ENCODE data around the gene NOXA1.

Gene NOXA1

DNA sequence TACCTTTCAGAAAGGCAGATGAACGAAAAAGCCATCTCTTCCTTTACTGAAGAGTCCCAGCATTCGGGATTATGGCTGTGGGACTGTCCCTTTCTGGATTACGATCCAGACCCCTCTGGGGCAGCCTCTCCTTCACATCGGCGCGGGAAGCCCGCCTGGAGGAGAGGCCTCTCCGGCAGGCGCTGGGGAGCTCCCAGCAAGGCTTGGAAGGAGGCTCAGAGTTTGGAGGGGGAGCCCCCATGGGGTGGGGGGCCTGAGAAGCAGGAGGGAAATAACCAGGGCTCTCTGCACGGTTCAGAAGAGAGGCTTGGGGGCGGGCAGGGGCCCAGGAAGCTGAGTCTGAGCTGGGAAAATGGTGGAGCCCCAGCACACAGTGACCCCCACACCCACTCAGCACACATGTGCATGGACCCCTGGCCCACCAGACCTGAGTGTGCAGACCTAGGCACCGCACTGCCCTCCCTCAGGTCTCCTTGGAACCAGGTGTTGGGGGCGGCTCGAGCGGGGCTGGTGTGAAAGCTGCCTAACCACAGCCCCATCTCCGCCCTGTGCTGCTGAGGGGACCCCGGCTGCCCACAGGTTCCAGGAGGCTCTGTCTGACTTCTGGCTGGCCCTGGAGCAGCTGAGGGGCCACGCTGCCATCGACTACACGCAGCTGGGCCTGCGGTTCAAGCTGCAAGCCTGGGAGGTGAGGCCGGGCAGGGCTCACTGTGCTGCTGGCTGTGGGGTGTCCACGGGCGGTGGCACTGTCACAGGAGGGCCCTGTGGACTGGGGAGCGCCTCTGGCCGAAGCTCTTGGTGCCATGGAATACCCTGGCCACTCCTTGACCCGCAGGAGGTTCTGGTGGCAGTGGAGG, 4.5 kb downstream of the NOXA1 start:
- DNase-seq = no peak

- DNase-seq = no peak
Observed at GRCh38 chr9:137428311-137428630, 5.1 kb downstream of the NOXA1 start.

- DNase-seq = no peak
Observed at GRCh38 chr9:137428841-137429545, 5.8 kb downstream of the NOXA1 start.

DNA sequence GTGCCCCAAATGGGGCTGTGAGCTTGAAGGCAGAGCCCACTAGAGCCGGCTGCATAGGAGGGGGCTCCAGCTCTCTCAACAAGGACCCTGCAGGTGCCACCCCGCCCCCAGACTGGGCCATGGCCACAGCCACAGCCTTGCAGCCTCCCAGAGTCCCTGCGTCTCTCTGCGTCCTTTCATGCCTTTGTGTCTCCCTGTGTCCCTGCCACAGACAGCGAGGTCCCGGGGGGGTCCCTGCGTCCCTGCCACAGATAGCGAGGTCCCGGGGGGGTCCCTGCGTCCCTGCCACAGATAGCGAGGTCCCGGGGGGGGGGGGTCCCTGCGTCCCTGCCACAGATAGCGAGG, 6.3 kb downstream of the NOXA1 start:
- no peak for DNase-seq

DNA sequence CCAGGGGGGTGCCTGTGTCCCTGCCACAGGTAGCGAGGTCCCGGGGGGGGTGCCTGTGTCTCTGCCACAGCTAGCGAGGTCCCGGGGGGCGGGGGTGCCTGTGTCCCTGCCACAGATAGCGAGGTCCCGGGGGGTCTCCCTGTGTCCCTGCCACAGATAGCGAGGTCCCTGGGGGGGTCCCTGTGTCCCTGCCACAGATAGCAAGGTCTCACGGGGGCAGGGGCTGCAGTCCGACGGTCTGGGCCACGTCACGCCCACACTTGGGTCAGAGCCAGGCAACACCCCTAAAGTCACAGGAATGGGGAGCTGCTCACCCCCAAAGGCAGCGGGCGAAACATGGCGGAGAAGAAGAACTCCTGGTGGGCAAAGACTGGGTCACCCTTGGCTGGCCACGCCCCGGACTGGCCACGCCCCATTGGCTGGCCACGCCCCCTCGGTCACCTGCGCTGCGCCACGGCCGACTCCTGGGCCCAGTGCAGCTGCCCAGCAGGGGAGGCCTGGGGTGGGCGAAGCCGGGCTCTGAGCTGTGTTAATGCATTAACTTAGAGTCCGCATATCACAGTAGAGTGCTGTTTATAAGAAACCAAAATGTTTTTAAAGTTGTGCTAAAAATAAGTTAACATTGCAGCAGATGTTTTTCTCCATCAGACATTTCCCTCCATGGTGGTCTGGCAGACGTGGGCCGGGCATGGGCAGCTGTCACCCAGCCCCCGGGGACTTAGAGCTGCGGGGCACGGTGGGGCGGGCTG, 7.0 kb downstream of the NOXA1 start:
- no peak for DNase-seq

DNA sequence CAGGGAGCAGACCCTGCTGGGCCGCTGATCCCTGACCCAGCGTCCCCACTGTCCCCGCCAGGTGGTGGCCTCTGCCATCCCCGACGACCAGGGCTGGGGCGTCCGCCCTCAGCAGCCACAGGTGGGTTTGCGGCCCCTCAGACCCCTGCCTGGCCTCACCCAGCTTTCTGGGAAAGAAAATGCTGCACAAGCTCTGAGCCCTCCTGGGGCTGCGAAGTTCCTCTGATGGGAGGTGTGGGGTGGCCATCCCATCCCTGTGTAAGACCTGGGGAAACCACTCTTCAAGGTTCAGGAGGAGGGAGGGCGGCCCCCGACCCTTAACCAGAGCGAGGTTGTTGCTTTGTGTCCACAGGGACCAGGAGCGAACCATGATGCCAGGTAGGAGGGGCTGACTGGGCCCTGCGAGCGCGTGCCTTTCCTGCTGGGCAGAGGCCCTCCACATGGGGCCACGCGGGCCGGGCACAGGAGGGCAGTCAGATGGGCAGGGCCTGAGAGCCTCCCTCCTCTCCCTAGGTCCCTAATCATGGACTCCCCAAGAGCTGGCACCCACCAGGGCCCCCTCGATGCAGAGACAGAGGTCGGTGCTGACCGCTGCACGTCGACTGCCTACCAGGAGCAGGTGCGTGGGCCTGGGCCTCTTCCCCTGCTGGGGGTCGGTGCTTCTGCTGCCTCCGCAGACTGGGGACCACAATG, 7.7 kb downstream of the NOXA1 start:
- DNase-seq = no peak

GRCh38 chr9:137431416-137431931, 8.3 kb downstream of the NOXA1 start:
- no peak for DNase-seq

- DNase-seq = no peak
Observed at GRCh38 chr9:137432687-137433348, 9.6 kb downstream of the NOXA1 start.

DNA sequence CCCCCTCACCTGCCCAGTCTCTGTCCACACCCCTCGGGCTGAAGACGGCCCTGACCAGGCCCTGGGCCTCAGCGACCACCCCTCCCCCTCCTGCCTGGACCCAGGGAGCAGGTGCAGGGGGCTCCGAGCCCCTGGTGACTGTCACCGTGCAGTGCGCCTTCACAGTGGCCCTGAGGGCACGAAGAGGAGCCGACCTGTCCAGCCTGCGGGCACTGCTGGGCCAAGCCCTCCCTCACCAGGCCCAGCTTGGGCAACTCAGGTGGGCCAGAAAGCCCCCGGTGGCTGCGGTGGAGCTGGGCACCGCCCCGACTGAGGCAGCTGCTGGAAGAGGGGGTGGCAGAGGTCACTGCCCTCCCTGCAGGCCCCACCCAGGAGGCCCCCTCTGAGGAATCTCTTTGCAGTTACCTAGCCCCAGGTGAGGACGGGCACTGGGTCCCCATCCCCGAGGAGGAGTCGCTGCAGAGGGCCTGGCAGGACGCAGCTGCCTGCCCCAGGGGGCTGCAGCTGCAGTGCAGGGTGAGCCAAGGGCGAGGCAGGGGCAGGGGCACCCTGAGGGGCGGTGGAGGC, 10.2 kb downstream of the NOXA1 start:
- DNase-seq = no peak

- no peak for DNase-seq
Observed at GRCh38 chr9:137433916-137434431, 10.8 kb downstream of the NOXA1 start.

- DNase-seq = no peak
Observed at GRCh38 chr9:137434498-137435380, 11.5 kb downstream of the NOXA1 start.

GRCh38 chr9:137435381-137435891, 12.2 kb downstream of the NOXA1 start:
- DNase-seq = no peak

GRCh38 chr9:137435980-137436760, 13.0 kb downstream of the NOXA1 start:
- no peak for DNase-seq

DNA sequence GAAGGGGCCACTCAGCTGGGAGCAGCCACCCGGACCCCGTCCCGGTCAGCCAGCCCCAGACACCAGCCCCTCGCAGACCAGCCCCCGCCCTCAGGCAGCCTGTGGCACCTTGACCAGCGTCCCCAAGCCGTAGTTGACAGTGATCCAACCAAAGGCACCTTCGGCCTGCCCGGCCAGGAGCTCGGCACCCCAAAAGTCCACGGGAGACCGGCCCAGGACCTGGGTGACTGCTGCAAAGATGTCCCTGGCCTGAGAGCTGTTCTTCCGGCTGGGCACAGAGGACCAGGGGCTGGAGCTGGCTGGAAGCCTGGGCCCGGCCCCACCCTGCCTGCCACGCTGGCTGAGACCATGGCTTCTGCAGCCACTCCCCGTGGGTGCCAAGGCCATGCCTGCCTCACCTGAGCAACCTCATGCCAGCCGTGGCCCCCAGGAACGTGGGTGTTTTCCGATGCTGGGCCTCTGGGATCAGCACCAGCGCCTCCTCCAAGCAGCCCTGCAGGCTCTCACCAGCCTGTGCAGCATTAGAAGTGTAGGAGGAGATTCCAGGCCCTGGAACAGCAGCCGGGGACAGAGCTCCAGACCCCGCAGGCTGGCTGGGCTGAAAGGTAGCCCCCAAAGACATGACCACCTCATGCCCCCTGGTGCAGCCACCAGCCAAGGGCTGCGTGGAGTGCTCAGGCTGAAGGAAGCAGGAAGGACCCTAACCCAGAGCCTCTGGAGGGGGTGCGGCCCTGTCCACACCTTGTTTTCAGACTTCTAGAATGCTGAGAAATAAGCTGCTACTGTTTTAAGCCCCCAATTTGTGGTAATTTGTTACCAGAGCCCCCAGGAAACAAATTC, 13.8 kb downstream of the NOXA1 start:
- DNase-seq = no peak

DNA sequence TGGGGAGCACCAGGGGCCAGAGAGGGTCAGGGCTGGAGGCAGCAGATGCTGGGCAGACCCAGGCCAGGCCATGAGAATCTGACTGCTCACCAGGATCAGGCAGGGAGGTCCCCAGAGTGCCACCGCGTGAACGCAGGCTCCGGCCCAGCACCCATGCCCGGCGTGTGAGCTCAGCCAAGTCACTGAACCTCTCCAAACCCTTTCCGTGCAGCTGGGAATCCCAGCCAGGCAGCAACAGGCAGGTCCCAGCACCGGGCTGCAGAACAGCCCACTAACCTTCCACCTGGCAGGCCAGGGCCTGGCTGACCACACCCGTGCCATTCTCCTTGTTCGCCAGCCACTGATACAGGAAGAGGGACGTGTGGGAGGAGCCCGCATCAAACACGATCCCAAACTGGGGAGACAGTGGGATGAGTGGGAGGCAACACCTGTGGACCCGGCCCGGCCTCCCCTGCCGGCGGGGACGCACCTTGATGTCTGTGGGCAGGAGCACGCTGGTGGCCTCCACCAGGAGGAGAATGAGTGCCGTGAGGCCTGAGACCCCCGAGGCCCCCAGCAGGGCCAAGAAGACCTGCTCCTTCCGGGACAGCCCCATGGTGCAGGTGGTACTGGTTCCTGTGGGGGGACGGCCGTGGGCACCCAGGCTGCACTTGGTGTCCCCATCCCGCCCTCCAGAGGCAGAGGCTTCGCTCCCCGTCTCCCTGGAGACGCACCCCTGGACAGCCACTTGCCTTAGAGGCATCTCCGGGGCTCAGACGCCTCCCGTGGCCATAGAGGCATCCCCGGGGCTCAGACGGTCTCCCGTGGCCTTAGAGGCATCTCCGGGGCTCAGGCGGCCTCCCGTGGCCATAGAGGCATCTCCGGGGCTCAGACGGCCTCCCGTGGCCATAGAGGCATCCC, 14.7 kb downstream of the NOXA1 start:
- DNase-seq = no peak

GRCh38 chr9:137438591-137439157, 15.5 kb downstream of the NOXA1 start:
- DNase-seq = no peak

DNA sequence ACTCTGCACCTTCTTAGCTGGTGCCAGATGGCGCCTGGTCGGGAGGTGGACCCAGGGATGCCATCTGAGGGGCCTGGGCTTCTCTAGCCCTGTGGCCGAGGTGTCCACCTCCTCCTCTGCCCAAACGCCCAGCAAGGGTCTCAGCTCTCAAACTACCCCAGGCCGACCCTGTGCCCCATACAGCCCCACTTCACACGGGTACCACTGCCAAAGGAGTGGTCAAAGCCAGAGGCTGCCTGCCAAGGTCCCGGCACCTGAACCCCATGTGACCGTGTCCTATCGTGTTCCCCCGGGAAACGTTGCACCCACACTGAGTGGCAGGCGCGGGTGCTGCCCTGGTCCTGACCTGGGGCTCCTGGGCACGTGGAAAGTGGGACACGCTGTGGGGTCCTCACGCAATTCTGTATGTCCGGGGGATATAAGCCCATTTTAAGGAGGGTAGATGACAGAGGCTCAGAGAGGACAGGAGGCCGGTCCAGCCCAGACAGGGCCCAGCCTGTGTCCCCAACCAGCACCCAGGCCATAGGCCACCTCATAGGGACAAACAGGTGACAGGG, 16.0 kb downstream of the NOXA1 start:
- no peak for DNase-seq
